ENCODE data around the gene IFNA4.

IFNA4 gene

DNA sequence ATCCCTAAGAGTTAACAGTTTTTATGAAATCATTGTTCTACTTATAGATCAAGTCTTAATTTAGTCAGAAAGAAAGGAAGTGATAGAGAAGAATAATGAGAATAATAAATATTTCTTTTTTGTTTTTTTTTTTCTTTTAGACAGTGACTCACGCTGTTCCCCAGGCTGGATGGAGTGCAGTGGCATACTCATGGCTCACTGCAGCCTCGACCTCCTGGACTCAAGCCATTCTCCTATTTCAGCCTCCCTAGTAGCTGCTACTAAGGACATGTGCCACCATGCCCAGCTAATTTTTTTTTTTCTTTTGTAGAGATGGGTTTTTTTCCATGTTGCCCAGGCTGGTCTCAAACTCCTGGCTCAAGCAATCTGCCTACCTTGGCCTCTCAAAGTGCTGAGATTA is 31.9 kb downstream of the IFNA4 start:
- no peaks in the 10 kb centered on the region for H3K9me3 ChIP-seq (ENCODE audit: control insufficient read depth, insufficient read depth, low read depth, low read length)
- H3K27ac ChIP-seq (ENCODE audit: low read depth, low read length) = no peak overlapping the region
- no peak overlapping the region for H3K4me3 ChIP-seq (ENCODE audit: low read depth, low read length)
- H3K4me1 ChIP-seq (ENCODE audit: control insufficient read depth, insufficient read depth, low read length) = no peaks in the 10 kb centered on the region
- H3K27me3 ChIP-seq (ENCODE audit: control insufficient read depth, insufficient read depth, low read length) = no peaks in the 10 kb centered on the region
- no peak overlapping the region for H3K9ac ChIP-seq (ENCODE audit: low read length)
- H3K36me3 ChIP-seq (ENCODE audit: control insufficient read depth, insufficient read depth, low read length) = no peaks in the 10 kb centered on the region

DNA sequence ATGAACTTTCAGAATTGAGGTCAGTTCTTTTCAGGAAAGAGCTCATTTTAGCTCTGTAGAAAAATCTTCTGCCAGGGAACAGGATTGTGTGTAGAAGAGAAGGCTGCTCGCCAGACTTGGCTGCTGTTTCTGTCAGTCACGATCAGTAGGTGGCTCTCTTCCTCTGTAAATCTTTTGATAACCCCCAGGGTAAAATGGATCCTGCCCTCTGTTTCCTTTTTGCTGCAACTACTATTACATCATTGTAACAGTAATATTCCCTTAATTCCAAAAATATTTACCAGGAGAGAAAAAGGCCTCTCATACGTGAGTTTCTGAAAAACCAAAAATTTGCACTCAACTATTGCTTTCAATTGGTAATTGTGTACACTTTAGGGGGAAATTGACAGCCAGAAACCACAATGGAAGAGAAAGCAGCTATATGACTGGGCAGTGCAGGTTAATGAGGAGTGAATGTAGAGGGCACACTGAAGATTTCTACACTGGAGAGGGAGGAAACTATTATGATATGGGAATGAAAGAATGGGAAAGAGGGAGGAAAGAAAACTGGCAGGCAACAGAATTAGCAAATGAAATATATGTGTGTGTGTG is 33.3 kb downstream of the IFNA4 start:
- H3K4me3 ChIP-seq (ENCODE audit: low read depth, low read length) = no peak overlapping the region
- no peak overlapping the region for H3K27ac ChIP-seq (ENCODE audit: low read depth, low read length)
- H3K27me3 ChIP-seq (ENCODE audit: control insufficient read depth, insufficient read depth, low read length) = no peaks in the 10 kb centered on the region
- no peaks in the 10 kb centered on the region for H3K4me1 ChIP-seq (ENCODE audit: control insufficient read depth, insufficient read depth, low read length)
- H3K36me3 ChIP-seq (ENCODE audit: control insufficient read depth, insufficient read depth, low read length) = no peaks in the 10 kb centered on the region
- H3K9me3 ChIP-seq (ENCODE audit: control insufficient read depth, insufficient read depth, low read depth, low read length) = no peaks in the 10 kb centered on the region
- no peak overlapping the region for H3K9ac ChIP-seq (ENCODE audit: low read length)

DNA sequence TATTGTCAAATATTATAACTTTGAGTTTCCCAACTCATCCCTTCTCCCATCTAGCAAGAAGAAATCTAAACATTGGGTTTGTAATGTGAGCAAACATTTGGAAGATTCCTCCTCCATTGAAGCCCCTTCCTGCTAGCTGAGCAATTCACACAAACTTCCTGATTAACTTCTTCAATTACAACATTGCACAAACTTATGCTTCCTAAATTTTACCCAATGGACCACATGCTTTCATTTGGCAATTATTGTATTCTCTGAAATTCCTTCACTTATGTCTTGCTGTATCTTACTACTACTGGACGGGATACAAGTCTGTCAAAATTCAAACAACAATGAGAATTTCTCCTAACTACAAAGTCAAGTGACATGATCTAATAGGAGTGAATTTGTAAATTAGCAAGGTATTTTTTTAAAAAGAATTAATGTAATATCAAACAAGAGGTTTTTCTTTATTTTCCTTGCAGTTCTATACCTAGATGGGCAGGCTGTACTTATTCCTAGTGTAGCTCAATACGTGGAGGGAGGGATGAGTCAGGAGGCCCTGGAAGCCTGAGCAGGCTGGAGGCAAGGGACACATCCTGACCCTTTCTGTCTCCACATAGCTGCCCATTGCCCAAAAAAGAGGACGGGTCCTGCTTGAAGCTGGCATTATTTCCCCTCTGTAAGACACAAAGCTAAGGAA is 33.9 kb downstream of the IFNA4 start:
- H3K27ac ChIP-seq (ENCODE audit: low read depth, low read length) = no peak overlapping the region
- H3K36me3 ChIP-seq (ENCODE audit: control insufficient read depth, insufficient read depth, low read length) = no peaks in the 10 kb centered on the region
- H3K27me3 ChIP-seq (ENCODE audit: control insufficient read depth, insufficient read depth, low read length) = no peaks in the 10 kb centered on the region
- no peaks in the 10 kb centered on the region for H3K9me3 ChIP-seq (ENCODE audit: control insufficient read depth, insufficient read depth, low read depth, low read length)
- H3K4me1 ChIP-seq (ENCODE audit: control insufficient read depth, insufficient read depth, low read length) = no peaks in the 10 kb centered on the region
- H3K4me3 ChIP-seq (ENCODE audit: low read depth, low read length) = no peak overlapping the region
- H3K9ac ChIP-seq (ENCODE audit: low read length) = no peak overlapping the region

DNA sequence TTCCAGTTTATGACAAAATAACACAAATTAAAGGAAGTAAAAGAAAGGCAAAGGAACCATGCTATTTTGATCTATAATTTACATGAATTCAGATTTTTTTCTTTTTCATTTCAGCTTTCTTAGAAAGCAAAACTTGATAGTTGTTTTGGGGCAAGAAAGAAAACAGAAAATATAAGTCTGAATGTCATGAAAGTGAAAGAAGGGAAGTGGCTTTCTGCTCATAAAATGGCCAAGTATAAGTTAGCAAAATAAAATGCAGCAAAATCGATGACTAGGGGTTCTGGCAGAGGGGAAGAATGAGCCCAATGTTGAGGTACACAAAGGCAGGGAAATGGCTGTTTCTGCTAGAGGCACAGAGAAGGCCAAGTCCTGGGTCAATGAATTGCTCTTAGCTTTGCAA is 42.8 kb downstream of the IFNA4 start:
- Histone ChIP-seq H3K4me1 (ENCODE audit: control insufficient read depth, insufficient read depth, low read length) (no peaks in the 10 kb centered on the region), H3K27ac (ENCODE audit: low read depth, low read length) (no peak overlapping the region), H3K36me3 (ENCODE audit: control insufficient read depth, insufficient read depth, low read length) (no peaks in the 10 kb centered on the region), H3K9ac (ENCODE audit: low read length) (no peak overlapping the region), H3K4me3 (ENCODE audit: low read depth, low read length) (no peak overlapping the region), H3K27me3 (ENCODE audit: control insufficient read depth, insufficient read depth, low read length) (no peaks in the 10 kb centered on the region), H3K9me3 (ENCODE audit: control insufficient read depth, insufficient read depth, low read depth, low read length) (no peaks in the 10 kb centered on the region; the same call in 1 of the 2 replicates)

DNA sequence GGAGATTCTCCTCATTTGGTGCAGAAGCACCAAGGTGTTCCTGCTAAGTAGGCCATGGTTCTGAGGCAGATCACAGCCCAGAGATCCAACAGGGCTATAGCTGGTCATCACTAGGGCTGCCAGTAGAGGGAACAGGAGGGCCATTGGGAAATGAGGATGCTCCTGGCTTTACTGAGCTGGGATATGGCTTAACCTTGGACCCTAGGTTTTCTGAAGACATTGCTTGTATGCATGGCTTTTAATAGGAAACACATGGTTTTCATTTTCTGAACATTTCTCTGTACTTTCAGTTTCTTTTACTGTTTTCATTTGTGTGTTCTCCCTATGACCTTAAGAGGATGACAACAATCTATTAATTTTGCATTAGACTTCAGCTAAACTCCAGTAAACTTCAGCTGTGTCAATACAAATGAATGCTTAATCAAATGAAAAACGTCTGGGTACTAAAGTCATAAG is 45.9 kb downstream of the IFNA4 start, which contains the start of gene IFNW1:
TSS of gene IFNW1 (minus strand) at position 406 of the 456 bp plus-strand sequence. CDS start at position 144, 262 bp downstream.
- no peaks in the 10 kb centered on the region for H3K4me1 ChIP-seq (ENCODE audit: control insufficient read depth, insufficient read depth, low read length)
- no peak within 1 kb of the TSS for H3K4me3 ChIP-seq (ENCODE audit: low read depth, low read length)
- no peak within 1 kb of the TSS for H3K9ac ChIP-seq (ENCODE audit: low read length)
- H3K9me3 ChIP-seq (ENCODE audit: control insufficient read depth, insufficient read depth, low read depth, low read length) = no peaks in the 10 kb centered on the region
- H3K36me3 ChIP-seq (ENCODE audit: control insufficient read depth, insufficient read depth, low read length) = no peaks in the 10 kb centered on the region
- H3K27me3 ChIP-seq (ENCODE audit: control insufficient read depth, insufficient read depth, low read length) = no peaks in the 10 kb centered on the region
- no peak within 1 kb of the TSS for H3K27ac ChIP-seq (ENCODE audit: low read depth, low read length)

DNA sequence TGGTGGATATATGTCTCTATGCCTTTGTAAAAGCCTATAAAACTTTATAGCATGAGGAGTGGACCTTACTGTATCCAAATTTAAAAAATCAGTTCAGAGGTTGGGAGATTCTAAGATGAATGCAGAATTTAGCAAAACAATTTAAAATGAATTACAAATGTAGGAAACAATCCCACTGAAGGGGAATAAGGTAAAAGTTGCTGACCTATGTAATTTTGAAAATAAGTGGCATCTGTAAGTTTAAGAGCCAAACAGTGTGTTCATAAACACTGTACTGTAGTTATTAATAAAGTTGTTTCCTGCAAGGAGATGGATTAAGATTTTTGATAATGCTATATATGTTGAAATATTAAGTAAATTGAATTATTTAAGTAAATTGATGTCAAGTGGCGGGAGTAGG is 50.4 kb downstream of the IFNA4 start:
- no peaks in the 10 kb centered on the region for H3K4me1 ChIP-seq (ENCODE audit: control insufficient read depth, insufficient read depth, low read length)
- no peaks in the 10 kb centered on the region for H3K27me3 ChIP-seq (ENCODE audit: control insufficient read depth, insufficient read depth, low read length)
- H3K27ac ChIP-seq (ENCODE audit: low read depth, low read length) = no peak overlapping the region
- H3K9me3 ChIP-seq (ENCODE audit: control insufficient read depth, insufficient read depth, low read depth, low read length) = no peaks in the 10 kb centered on the region
- no peak overlapping the region for H3K4me3 ChIP-seq (ENCODE audit: low read depth, low read length)
- no peaks in the 10 kb centered on the region for H3K36me3 ChIP-seq (ENCODE audit: control insufficient read depth, insufficient read depth, low read length)
- no peak overlapping the region for H3K9ac ChIP-seq (ENCODE audit: low read length)
